Endothelial cell of umbilical vein (primary cell): ENCODE measurements around the gene XYLT1. TPM values are rescaled to one million over a fixed set of nuclear protein-coding genes. Genes with fewer than 3 reads are reported as not detected.

Source experiments
- BruUV-seq: library from RNA; stranded (reverse); fragments of 400-500 nt; replicated peaks from 2 replicates; lab custom pipeline; 2021; lab: Mats Ljungman, UMichigan
- CTCF ChIA-PET: fragments of 300-600, 350-600 bp; sonication (Branson Sonifier 250); formaldehyde crosslinking; loops from one replicate; lab custom pipeline; 2021; ENCODE audit warnings: antibody characterized with exemption, inconsistent platforms; lab: Charles Lee
- POLR2A ChIA-PET: fragments of 300-600, 350-600 bp; sonication (Branson Sonifier 250); formaldehyde crosslinking; loops from one replicate; lab custom pipeline; 2021; ENCODE audit warnings: antibody characterized with exemption, inconsistent platforms; lab: Charles Lee
- DNase-seq: peaks from one replicate; pipeline ENCODE4 v3.0.0-alpha.2; 2011; ENCODE audit warnings: low read depth, low spot score
- FAIRE-seq: peaks from 2 replicates; lab custom pipeline; 2011; peaks lifted over from hg19 to GRCh38; lab: Jason Lieb, UNC
- H2AFZ ChIP-seq: 2 replicates; pipeline ENCODE4 v1.6.0; 2012; ENCODE audit warnings: low read depth, low read length, control low read depth, inconsistent platforms
- H3K27ac ChIP-seq: 2 replicates; pipeline ENCODE4 v1.5.1; 2011; ENCODE audit warnings: low read depth, mild to moderate bottlenecking, control low read depth, low read length, moderate library complexity; ENCODE audit not compliant: insufficient read depth
- H3K27me3 ChIP-seq, 2 experiments: 2 replicates each; pipeline versions ENCODE4 v1.6.0 to v1.6.1; 2011; ENCODE audit warnings: low read length in 2 of 2, mixed read lengths in 1 of 2; ENCODE audit not compliant: control insufficient read depth in 2 of 2, insufficient read depth in 2 of 2
- H3K36me3 ChIP-seq, 2 experiments: 2 replicates in 1 of 2; 3 replicates in 1 of 2; pipeline ENCODE4 v1.5.1; 2011; ENCODE audit warnings: low read length in 2 of 2, mild to moderate bottlenecking in 1 of 2, moderate library complexity in 1 of 2; ENCODE audit not compliant: control insufficient read depth in 2 of 2, insufficient read depth in 2 of 2; ENCODE audit errors: extremely low read depth in 1 of 2
- H3K4me1 ChIP-seq: 3 replicates; pipeline ENCODE4 v1.5.1; 2011; ENCODE audit warnings: mild to moderate bottlenecking, low read length; ENCODE audit not compliant: control insufficient read depth, insufficient read depth; ENCODE audit errors: extremely low read depth
- H3K4me2 ChIP-seq: 2 replicates; pipeline ENCODE4 v1.6.1; 2011; ENCODE audit warnings: low read length, control low read depth, mixed read lengths; ENCODE audit not compliant: insufficient read depth
- H3K4me3 ChIP-seq, 3 experiments: fragments of 200-600 bp in 1 of 3; sonication (generic), shearing (Covaris generic) in 1 of 3; replicated peaks in 1 of 3; 2 replicates each; pipeline ENCODE4 v1.5.1; 2011 to 2016; ENCODE audit warnings: control low read depth in 3 of 3, low read length in 3 of 3, mild to moderate bottlenecking in 2 of 3, inconsistent platforms in 1 of 3, low read depth in 1 of 3, moderate library complexity in 1 of 3; ENCODE audit not compliant: insufficient read depth in 1 of 3
- H3K79me2 ChIP-seq: 2 replicates; pipeline ENCODE4 v1.6.0; 2012; ENCODE audit warnings: low read length, inconsistent platforms; ENCODE audit not compliant: control insufficient read depth, insufficient read depth
- H3K9ac ChIP-seq: replicated peaks from 2 replicates; pipeline ENCODE3; 2011; ENCODE audit warnings: low read length, control low read depth; ENCODE audit not compliant: insufficient read depth; ENCODE audit errors: extremely low read depth
- H3K9me1 ChIP-seq: replicated peaks from 3 replicates; pipeline ENCODE4 v1.6.0; 2011; ENCODE audit warnings: mild to moderate bottlenecking, low read length; ENCODE audit not compliant: control insufficient read depth, insufficient read depth; ENCODE audit errors: extremely low read depth
- H3K9me3 ChIP-seq: replicated peaks from 2 replicates; pipeline ENCODE4 v1.5.1; 2012; ENCODE audit warnings: low read length, inconsistent platforms; ENCODE audit not compliant: control insufficient read depth, insufficient read depth
- H4K20me1 ChIP-seq: replicated peaks from 2 replicates; pipeline ENCODE3; 2011; ENCODE audit warnings: mild to moderate bottlenecking, low read length; ENCODE audit not compliant: control insufficient read depth, insufficient read depth; ENCODE audit errors: extremely low read depth
- EZH2 ChIP-seq: IDR thresholded peaks from 2 replicates; pipeline ENCODE4 v1.6.1; 2012; ENCODE audit warnings: borderline replicate concordance, low read depth, mild to moderate bottlenecking, moderate library complexity, low read length, inconsistent platforms; ENCODE audit not compliant: severe bottlenecking
- FOS ChIP-seq: IDR thresholded peaks from 2 replicates; pipeline ENCODE4 v1.6.1; 2011; ENCODE audit warnings: mild to moderate bottlenecking, low read length, moderate library complexity, borderline replicate concordance; ENCODE audit not compliant: insufficient read depth
- GATA2 ChIP-seq: IDR thresholded peaks from 2 replicates; pipeline ENCODE4 v1.7.0; 2011; ENCODE audit warnings: low read depth, mild to moderate bottlenecking, moderate library complexity, mixed read lengths, low read length; ENCODE audit not compliant: insufficient read length, insufficient read depth
- JUN ChIP-seq: IDR thresholded peaks from 2 replicates; pipeline ENCODE4 v1.6.1; 2011; ENCODE audit warnings: borderline replicate concordance, low read depth; ENCODE audit not compliant: insufficient read length, insufficient read depth
- MYC ChIP-seq: IDR thresholded peaks from one replicate; pipeline ENCODE4 v1.6.1; 2011; ENCODE audit warnings: mild to moderate bottlenecking, low read depth, low read length
- POLR2A ChIP-seq: IDR thresholded peaks from 2 replicates; pipeline ENCODE4 v1.6.1; 2012; ENCODE audit warnings: low read depth, mild to moderate bottlenecking, control low read depth, low read length
- POLR2AphosphoS5 ChIP-seq: IDR thresholded peaks from 2 replicates; pipeline ENCODE4 v1.6.1; 2012; ENCODE audit warnings: low read depth, mild to moderate bottlenecking, control low read depth, low read length, moderate library complexity; ENCODE audit not compliant: insufficient read depth
- dilution Hi-C: fragments of 300-500 bp; cut with MboI; formaldehyde crosslinking; loops from one replicate; pipeline ENCODE4 v1.15.0; 2019; ENCODE audit warnings: low sequenced_read_pairs; ENCODE audit not compliant: extremely low pct_ligation_motif_present
- intact Hi-C: fragments of 100-400 bp; cut with micrococcal nuclease; formaldehyde crosslinking; loops from one replicate; pipeline ENCODE4 v1.10.0; 2022
- polyA plus RNA-seq, 4 experiments: library from polyadenylated mRNA; depleted of rRNA in 3 of 4; stranded (reverse) in 3 of 4; unstranded in 1 of 4; fragments of >200 nt; gene quantifications; 2 replicates each; pipeline versions ENCODE4 v1.2.1 to v1.2.3, GENCODE V29; 2011 to 2012; ENCODE audit warnings: missing spikeins in 1 of 4
- total RNA-seq: library from RNA; stranded (reverse); gene quantifications from 2 replicates; pipeline ENCODE4 v1.2.3, GENCODE V29; 2021
- TF ChIP-seq, protein P1 (sequence below), 2 donors: IDR thresholded peaks; 1 replicate in 1 of 2; 2 replicates in 1 of 2; pipeline ENCODE4 v1.5.1; 2011; ENCODE audit warnings: low read length in 2 of 2, mild to moderate bottlenecking in 2 of 2, moderate library complexity in 2 of 2, control low read depth in 1 of 2, inconsistent platforms in 1 of 2, low read depth in 1 of 2; ENCODE audit not compliant: insufficient read depth in 1 of 2; ENCODE audit errors: extremely low read depth in 1 of 2
- TF ChIP-seq, protein P2 (sequence below): IDR thresholded peaks from 2 replicates; pipeline ENCODE4 v1.6.1; 2011; ENCODE audit not compliant: insufficient read depth, insufficient read length

The XYLT1 gene
- total and polyA plus RNA-seq, 2 donors (not counting 3 experiments of a cell fraction or from before 2014, with no cell fraction given): 0.63 to 2.9 TPM

DNA sequence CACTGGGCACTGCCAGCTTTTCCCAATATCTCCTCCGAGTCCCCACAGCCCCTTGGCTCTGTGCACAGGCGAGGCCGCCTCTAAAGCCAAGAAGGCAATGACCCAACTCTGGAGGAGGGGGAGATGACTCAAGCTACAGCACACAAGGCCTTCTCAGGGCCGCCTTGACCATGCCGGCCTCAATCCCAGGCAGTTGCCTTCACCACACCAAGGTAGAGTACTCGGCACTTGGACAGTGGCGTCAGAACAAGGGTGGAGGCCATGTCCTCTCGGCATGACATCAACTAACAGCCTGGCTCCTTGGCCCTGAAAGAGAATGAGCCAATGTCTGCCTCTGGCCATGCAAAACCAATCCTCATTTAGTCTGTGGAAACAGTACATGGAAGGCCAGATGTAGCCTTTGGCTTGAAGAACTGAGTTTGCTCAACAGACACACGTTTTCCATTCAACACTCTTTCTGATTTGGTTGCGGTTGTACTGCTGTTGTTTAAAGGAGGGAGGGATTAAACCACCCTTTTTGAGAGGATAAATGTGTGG lies 139.6 kb downstream of the XYLT1 start:
- H3K4me2 ChIP-seq: no peak overlapping the region
- no peaks in the 10 kb centered on the region for H3K9me1 ChIP-seq
- no peaks in the 10 kb centered on the region for H3K79me2 ChIP-seq
- intact Hi-C loops: no loop called here
- no peak for DNase-seq
- ChIA-PET CTCF (no interaction called here), POLR2A (no interaction called here)
- H3K36me3 ChIP-seq: no peaks in the 10 kb centered on the region
- no peak for FAIRE-seq
- no peak overlapping the region for H2AFZ ChIP-seq
- no peak overlapping the region for H3K4me3 ChIP-seq
- no TSS peak for BruUV-seq
- dilution Hi-C loops: no loop called here
- H3K9me3 ChIP-seq: no peaks in the 10 kb centered on the region
- no peaks in the 10 kb centered on the region for H4K20me1 ChIP-seq
- TF ChIP-seq GATA2: no peak
- TF ChIP-seq, protein P1, sequence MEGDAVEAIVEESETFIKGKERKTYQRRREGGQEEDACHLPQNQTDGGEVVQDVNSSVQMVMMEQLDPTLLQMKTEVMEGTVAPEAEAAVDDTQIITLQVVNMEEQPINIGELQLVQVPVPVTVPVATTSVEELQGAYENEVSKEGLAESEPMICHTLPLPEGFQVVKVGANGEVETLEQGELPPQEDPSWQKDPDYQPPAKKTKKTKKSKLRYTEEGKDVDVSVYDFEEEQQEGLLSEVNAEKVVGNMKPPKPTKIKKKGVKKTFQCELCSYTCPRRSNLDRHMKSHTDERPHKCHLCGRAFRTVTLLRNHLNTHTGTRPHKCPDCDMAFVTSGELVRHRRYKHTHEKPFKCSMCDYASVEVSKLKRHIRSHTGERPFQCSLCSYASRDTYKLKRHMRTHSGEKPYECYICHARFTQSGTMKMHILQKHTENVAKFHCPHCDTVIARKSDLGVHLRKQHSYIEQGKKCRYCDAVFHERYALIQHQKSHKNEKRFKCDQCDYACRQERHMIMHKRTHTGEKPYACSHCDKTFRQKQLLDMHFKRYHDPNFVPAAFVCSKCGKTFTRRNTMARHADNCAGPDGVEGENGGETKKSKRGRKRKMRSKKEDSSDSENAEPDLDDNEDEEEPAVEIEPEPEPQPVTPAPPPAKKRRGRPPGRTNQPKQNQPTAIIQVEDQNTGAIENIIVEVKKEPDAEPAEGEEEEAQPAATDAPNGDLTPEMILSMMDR (IDR thresholded peaks at IDR 0.05; ENCODE audit: extremely low read depth in 1 of 2, insufficient read depth in 1 of 2, low read depth in 1 of 2, low read length in 2 of 2): no peak
- TF ChIP-seq MYC: no peak
- no peak for TF ChIP-seq POLR2AphosphoS5
- TF ChIP-seq, protein P2, sequence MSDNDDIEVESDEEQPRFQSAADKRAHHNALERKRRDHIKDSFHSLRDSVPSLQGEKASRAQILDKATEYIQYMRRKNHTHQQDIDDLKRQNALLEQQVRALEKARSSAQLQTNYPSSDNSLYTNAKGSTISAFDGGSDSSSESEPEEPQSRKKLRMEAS: no peak
- no peak for TF ChIP-seq POLR2A
- no peak for TF ChIP-seq FOS
- no peak for TF ChIP-seq EZH2
- TF ChIP-seq JUN: no peak
- no peak overlapping the region for H3K27ac ChIP-seq
- no peaks in the 10 kb centered on the region for H3K4me1 ChIP-seq
- no peak overlapping the region for H3K9ac ChIP-seq
- no peaks in the 10 kb centered on the region for H3K27me3 ChIP-seq
